22Rv1 (cell line): ENCODE results near the gene UNC5C.

Experiments
- H3K27ac ChIP-seq: fragments of 450-650 bp; 2 replicates; pipeline ENCODE4 v1.5.1; 2017
- CTCF ChIP-seq: fragments of 450-650 bp; IDR thresholded peaks from 2 replicates; pipeline ENCODE4 v1.5.1; 2017; ENCODE audit warnings: mild to moderate bottlenecking
- ZFX ChIP-seq: fragments of 450-650 bp; IDR thresholded peaks from 2 replicates; pipeline ENCODE4 v1.6.1; 2017; ENCODE audit warnings: antibody characterized with exemption, borderline replicate concordance

UNC5C gene

GRCh38 chr4:95499291-95499696 is 49.5 kb downstream of the UNC5C start:
- no peak for TF ChIP-seq CTCF
- TF ChIP-seq ZFX, result no peak
- no peak overlapping the region for H3K27ac ChIP-seq

GRCh38 chr4:95494186-95494585 is 54.6 kb downstream of the UNC5C start:
- no peak overlapping the region for H3K27ac ChIP-seq
- TF ChIP-seq ZFX (no peak), CTCF (no peak)

GRCh38 chr4:95478679-95479078 is 70.1 kb downstream of the UNC5C start:
- TF ChIP-seq ZFX, result no peak
- TF ChIP-seq CTCF, result no peak
- H3K27ac ChIP-seq, result no peak overlapping the region

GRCh38 chr4:95476121-95476520 is 72.7 kb downstream of the UNC5C start:
- TF ChIP-seq CTCF (no peak), ZFX (no peak)
- no peak overlapping the region for H3K27ac ChIP-seq

GRCh38 chr4:95472534-95472933 is 76.2 kb downstream of the UNC5C start:
- no peak overlapping the region for H3K27ac ChIP-seq
- no peak for TF ChIP-seq ZFX
- no peak for TF ChIP-seq CTCF

GRCh38 chr4:95470622-95471021 is 78.2 kb downstream of the UNC5C start:
- no peak for TF ChIP-seq ZFX
- TF ChIP-seq CTCF, result no peak
- H3K27ac ChIP-seq, result no peak overlapping the region

- TF ChIP-seq CTCF (no peak), ZFX (no peak)
- no peak overlapping the region for H3K27ac ChIP-seq
Measured at GRCh38 chr4:95469617-95470016, 79.2 kb downstream of the UNC5C start.
